ENCODE data around the gene SERPINA1. TPM values are rescaled to one million over a fixed set of nuclear protein-coding genes. Genes with fewer than 3 reads are reported as not detected.
A peak's percentile ranks its signal among the peaks of the same experiment; 100 is the strongest.

The SERPINA1 gene
- total RNA-seq, 2 experiments from 2014 or later: 4.3 to 4.7 TPM

- H3K36me3 ChIP-seq (ENCODE audit: insufficient read depth, low read length): no peaks in the 10 kb centered on the region
- peak overlapping the region; percentile 27 for H3K4me3 Mint-ChIP-seq
- peak in 4 of 14 experiments; percentile 57 to 76 (median 66) for DNase-seq
- TF ChIP-seq CTCF (IDR thresholded peaks at IDR 0.05): no peak
- intact Hi-C loops (cut with DNase I, micrococcal nuclease): no loop called here
- peaks cover 53% of the 10 kb centered on the region for H3K4me1 Mint-ChIP-seq (ENCODE audit: low read depth)
- H3K36me3 Mint-ChIP-seq (ENCODE audit: low read depth): no peaks in the 10 kb centered on the region
- H3K4me1 ChIP-seq (ENCODE audit: insufficient read depth, low read length): peaks cover 24% of the 10 kb centered on the region
- ChIA-PET CTCF (no interaction called here), POLR2A (interaction anchor here (0.9 kb wide), 1 partner anchor 22 kb away, joined by 3 read pairs; no protein-coding TSS in a partner anchor)
- no peaks in the 10 kb centered on the region for H3K9me3 Mint-ChIP-seq
- H3K27me3 Mint-ChIP-seq: no peaks in the 10 kb centered on the region
- H3K4me3 ChIP-seq (ENCODE audit: low read length): no peak overlapping the region
- no peak overlapping the region for H3K27ac ChIP-seq (ENCODE audit: low read depth in 1 of 2, low read length in 2 of 2)
- peaks cover 0 to 3% of the 10 kb centered on the region in 2 experiments for H3K27me3 ChIP-seq (ENCODE audit: control insufficient read depth in 1 of 2, insufficient read depth in 2 of 2, low read length in 2 of 2)
- no peaks in the 10 kb centered on the region for H3K9me3 ChIP-seq (ENCODE audit: control insufficient read depth in 1 of 2, insufficient read depth in 1 of 2, low read length in 2 of 2)
- ATAC-seq (ENCODE audit: poor library complexity): peak; percentile 90
- H3K27ac Mint-ChIP-seq: peak overlapping the region; percentile 91
Observed at GRCh38 chr14:94392510-94392935, 4.1 kb upstream of the SERPINA1 start.

GRCh38 chr14:94391281-94391975 is 3.0 kb upstream of the SERPINA1 start:
- DNase-seq (peak in 2 of 14 experiments; percentile 53 to 59), ATAC-seq (ENCODE audit: poor library complexity) (no peak)
- H3K9me3 ChIP-seq (ENCODE audit: control insufficient read depth in 1 of 2, insufficient read depth in 1 of 2, low read length in 2 of 2): no peaks in the 10 kb centered on the region
- H3K27me3 ChIP-seq (ENCODE audit: control insufficient read depth in 1 of 2, insufficient read depth in 2 of 2, low read length in 2 of 2): peaks cover 0 to 3% of the 10 kb centered on the region in 2 experiments
- Mint-ChIP-seq H3K4me1 (ENCODE audit: low read depth) (peaks cover 53% of the 10 kb centered on the region), H3K27ac (peak overlapping the region; percentile 91), H3K36me3 (ENCODE audit: low read depth) (no peaks in the 10 kb centered on the region), H3K9me3 (no peaks in the 10 kb centered on the region), H3K4me3 (peak overlapping the region; percentile 46), H3K27me3 (no peaks in the 10 kb centered on the region)
- H3K4me1 ChIP-seq (ENCODE audit: insufficient read depth, low read length): peaks cover 24% of the 10 kb centered on the region
- ChIA-PET CTCF (no interaction called here), POLR2A (no interaction called here)
- no peaks in the 10 kb centered on the region for H3K36me3 ChIP-seq (ENCODE audit: insufficient read depth, low read length)
- TF ChIP-seq CTCF (IDR thresholded peaks at IDR 0.05): no peak
- no peak overlapping the region for H3K4me3 ChIP-seq (ENCODE audit: low read length)
- no peak overlapping the region for H3K27ac ChIP-seq (ENCODE audit: low read depth in 1 of 2, low read length in 2 of 2)
- intact Hi-C loops (cut with DNase I, micrococcal nuclease): no loop called here

GRCh38 chr14:94390372-94391086 is 2.1 kb upstream of the SERPINA1 start:
- Mint-ChIP-seq H3K27ac (peak overlapping the region; percentile 91), H3K4me3 (peak overlapping the region; percentile 27), H3K36me3 (ENCODE audit: low read depth) (no peaks in the 10 kb centered on the region), H3K9me3 (no peaks in the 10 kb centered on the region), H3K27me3 (no peaks in the 10 kb centered on the region), H3K4me1 (ENCODE audit: low read depth) (peaks cover 53% of the 10 kb centered on the region)
- no peaks in the 10 kb centered on the region for H3K27me3 ChIP-seq (ENCODE audit: control insufficient read depth in 1 of 2, insufficient read depth in 2 of 2, low read length in 2 of 2)
- H3K4me1 ChIP-seq (ENCODE audit: insufficient read depth, low read length): peaks cover 24% of the 10 kb centered on the region
- no peaks in the 10 kb centered on the region for H3K36me3 ChIP-seq (ENCODE audit: insufficient read depth, low read length)
- H3K27ac ChIP-seq (ENCODE audit: low read depth in 1 of 2, low read length in 2 of 2): no peak overlapping the region
- ATAC-seq (ENCODE audit: poor library complexity) (no peak), DNase-seq (peak in 2 of 14 experiments; percentile 28 to 43)
- ChIA-PET CTCF (no interaction called here), POLR2A (interaction anchor here (0.6 to 1.1 kb wide), 2 partner anchors 45 to 260 kb away, joined by 3 read pairs; no protein-coding TSS in a partner anchor)
- H3K4me3 ChIP-seq (ENCODE audit: low read length): peak overlapping the region; percentile 30
- intact Hi-C loops (cut with DNase I, micrococcal nuclease): no loop called here
- no peaks in the 10 kb centered on the region for H3K9me3 ChIP-seq (ENCODE audit: control insufficient read depth in 1 of 2, insufficient read depth in 1 of 2, low read length in 2 of 2)
- TF ChIP-seq CTCF (IDR thresholded peaks at IDR 0.05): no peak

Data from CD4-positive, alpha-beta T cell (primary cell).